Measurements from ENCODE around the gene LGALS1.
"Not testable (repeated sequence)": the region's sequence is repeated elsewhere in the genome, so short reads cannot be mapped to it uniquely, and the experiment has no call there.

LGALS1 gene

DNA sequence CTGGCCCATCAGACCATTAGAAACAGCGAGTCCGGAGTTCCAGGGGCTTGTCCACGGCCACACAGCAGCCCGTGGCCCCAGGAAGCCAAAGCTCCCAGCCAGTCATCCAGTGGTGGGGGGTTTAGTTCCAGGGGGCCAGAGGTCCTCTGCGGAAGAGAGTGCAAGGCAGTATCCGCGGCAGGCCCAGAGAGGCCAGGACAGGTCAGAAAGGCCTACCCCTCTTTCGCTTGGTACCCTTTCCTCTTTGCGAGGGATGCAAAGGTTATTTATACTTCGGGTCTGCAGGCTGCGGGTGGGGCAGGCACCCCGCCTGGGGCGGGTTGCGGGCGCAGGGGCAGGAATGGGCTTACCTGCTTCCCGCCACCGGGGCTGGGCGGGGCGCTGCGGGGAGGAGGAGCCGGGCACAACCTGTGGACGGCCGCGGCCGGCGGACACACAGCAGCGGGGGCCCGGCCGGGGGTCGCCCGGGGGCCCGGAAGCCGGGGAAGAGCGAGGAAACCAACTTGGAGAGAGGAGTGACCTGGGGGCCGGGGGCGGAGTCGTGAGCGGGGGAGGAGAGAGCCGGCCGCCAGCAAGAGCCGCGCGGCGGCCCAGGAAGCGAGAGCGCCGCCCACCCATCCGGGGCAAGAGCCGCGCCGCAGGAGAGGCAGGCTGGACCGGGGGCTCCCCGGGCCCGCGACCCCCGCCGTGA, 36.2 kb upstream of the LGALS1 start, which contains the start of gene SH3BP1:
Gene SH3BP1, plus strand, starts transcription at position 600 of the 691 bp plus-strand sequence. CDS start 119 bp downstream, outside the sequence.
- peak; percentile 44 for DNase-seq (ENCODE audit: low read depth)

DNA sequence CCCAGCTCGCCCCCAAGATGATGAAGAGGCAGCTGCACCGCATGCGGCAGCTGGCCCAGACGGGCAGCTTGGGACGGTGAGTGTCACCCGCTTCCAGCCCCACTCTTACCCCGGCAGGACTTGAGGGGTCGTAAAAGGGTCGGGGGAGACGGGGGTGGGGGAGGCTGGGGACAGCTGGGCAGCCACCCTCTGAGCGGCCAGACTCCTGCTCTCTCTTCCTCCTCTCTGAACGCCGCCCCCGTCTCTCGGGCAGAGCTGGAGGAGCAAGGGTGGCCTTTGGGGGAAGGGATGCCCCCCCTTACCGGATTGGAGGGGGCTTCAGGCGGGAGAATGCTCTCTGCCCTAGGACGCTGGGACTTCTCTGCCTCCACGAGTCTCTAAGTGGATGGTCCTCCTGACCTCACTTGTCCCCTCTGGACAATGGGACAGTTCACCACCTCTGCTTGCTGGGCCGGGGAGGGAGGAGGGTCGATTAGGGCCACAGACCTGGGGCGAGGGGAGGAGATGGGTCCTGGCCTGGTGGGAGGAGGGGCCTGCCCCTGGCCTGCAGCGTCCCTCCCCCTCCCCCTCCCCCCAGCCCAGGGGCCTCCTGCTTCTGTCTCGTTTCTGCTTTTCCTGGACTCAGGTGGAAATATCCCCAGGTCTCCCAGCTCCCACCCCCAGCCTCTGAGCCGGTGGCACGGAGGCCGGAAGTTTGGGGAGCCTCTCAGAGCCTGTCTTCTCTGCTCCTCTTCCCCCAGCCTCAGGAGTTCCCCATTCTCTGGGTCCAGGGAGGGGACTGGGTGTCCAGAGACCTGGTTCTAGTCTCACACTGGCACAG, 35.5 kb upstream of the LGALS1 start:
- DNase-seq (ENCODE audit: low read depth): no peak

- DNase-seq (ENCODE audit: low read depth): no peak
Observed at GRCh38 chr22:37640591-37641560, 34.6 kb upstream of the LGALS1 start.

DNA sequence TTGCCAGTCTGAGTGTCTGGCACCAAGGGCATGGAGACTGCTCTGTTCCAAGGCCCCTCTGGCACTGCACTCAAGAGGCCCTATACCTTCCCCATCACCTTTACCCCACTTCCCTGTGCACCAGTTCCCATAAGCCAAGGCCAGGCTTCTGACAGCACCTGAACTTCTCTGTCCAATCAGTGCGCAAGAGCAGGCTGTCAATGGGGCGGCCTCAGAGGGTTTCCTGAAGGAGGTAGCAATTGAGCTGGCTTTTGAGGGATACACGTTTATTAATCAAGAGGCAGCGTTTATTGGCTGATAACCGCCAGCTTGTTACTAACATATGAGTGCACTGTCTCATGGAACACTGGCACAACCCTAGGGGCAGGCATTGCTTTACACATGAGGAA, 33.9 kb upstream of the LGALS1 start:
- DNase-seq (ENCODE audit: low read depth): no peak

GRCh38 chr22:37643225-37643847, 32.1 kb upstream of the LGALS1 start:
- DNase-seq (ENCODE audit: low read depth): peak; percentile 91

- DNase-seq (ENCODE audit: low read depth): no peak
Observed at GRCh38 chr22:37647317-37647716, 28.1 kb upstream of the LGALS1 start.

DNA sequence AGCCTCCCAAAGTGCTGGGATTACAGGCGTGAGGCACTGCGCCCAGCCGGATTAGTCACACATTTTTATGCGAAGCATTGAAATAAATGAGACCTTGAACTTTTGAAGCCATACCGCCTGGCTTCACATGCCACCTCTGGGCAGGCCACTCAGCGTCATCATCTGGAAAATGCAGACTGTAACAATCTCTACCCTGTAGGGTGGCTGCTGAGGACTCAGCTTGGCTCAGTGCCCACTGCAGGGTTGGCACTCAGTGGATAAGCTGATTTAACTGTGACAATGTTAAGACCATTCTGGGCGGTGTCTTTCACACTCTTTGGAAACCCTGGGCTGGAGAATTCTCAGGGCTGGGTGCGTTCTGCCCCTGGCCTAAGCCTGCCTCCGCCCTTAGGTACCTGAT, 27.5 kb upstream of the LGALS1 start:
- DNase-seq (ENCODE audit: low read depth): no peak

DNA sequence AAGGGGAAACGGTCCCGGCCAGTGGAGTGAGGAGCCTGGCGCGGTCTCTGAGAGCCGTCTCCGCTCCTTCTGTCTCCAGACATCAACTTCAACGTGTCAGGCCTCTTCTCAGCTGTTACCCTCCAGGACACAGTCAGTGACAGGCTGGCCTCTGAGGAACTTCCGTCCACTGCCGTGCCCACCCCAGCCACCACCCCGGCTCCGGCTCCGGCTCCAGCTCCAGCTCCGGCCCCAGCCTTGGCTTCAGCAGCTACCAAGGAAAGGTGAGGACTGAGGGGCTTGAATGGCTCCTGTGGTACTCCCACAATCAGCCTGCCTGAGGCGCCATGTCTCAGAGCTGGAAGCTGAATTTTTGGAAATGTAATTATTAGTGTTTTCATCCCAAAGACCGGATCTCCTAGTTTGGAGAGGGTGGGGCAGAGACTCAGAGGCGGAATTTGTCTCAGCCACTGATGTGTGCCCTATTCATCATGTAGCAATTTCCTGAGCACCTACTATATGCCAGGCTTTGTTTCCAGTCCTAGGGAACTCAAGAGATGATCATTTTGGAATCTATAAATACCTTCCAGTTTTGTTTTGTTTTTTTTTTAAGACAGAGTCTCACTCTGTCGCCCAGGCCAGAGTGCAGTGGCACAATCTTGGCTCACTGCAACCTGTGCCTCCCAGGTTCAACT, 24.8 kb upstream of the LGALS1 start:
- no peak for DNase-seq (ENCODE audit: low read depth)

DNA sequence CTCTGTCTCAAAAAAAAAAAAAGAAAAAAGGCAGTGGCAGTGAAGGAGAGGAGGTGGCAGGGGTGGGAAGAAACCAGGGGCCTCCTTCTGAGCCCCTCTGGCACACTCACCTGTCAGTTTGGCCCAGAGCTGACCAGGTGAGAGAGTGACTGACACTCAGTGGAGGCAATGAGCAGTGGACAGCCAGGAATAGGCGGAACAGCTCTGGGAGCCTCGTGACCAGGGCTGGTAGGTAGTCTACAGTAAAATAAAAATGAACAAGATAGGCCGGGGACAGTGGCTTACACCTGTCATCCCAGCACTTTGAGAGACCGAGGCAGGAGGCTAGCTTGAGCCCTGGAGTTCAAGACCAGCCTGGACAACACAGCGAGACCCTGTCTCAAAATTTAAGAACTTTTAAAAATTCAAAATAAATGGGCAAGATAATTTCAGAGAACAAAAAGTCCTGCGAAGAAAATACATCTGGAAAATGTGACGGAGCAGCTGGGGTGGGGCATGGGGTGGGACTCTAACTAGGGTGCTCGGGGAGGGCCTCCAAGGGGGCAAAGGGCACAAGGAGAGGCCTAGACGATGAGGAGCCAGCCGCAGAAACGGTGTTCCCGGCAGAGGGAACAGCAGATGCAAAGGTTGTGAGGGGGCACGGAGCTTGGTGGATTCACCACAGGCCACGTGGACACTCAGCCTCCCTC, 20.7 kb upstream of the LGALS1 start:
- no peak for DNase-seq (ENCODE audit: low read depth)

- DNase-seq (ENCODE audit: low read depth): no peak
Observed at GRCh38 chr22:37655252-37655563, 20.2 kb upstream of the LGALS1 start.

GRCh38 chr22:37656583-37656982, 18.9 kb upstream of the LGALS1 start:
- not testable (repeated sequence) for DNase-seq (ENCODE audit: low read depth)

DNA sequence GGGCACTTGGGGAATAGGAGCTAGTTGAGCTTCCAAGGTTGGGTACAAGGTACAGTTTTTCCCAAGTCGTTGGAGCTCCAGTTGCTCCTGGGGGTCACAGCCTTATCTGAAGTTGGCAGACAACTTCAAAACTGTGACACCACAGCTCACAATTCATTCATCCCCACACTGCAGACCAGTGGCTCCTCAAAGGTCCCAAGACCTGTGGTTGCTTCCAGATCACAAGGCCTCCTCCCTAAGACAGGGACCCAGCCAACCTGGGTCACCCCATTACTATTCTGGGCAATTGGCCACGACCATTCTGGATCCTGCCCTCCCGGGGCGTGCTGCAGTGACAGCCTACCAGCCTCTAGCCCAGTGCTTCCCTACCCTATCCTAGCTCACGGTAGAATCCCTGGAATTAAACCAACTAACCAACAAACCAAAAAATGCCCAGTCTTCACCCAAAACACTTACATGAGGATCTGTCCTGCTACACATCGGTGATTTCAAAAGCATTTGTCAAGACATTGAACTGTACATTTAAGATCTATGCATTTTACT, 17.8 kb upstream of the LGALS1 start:
- DNase-seq (ENCODE audit: low read depth): no peak

DNA sequence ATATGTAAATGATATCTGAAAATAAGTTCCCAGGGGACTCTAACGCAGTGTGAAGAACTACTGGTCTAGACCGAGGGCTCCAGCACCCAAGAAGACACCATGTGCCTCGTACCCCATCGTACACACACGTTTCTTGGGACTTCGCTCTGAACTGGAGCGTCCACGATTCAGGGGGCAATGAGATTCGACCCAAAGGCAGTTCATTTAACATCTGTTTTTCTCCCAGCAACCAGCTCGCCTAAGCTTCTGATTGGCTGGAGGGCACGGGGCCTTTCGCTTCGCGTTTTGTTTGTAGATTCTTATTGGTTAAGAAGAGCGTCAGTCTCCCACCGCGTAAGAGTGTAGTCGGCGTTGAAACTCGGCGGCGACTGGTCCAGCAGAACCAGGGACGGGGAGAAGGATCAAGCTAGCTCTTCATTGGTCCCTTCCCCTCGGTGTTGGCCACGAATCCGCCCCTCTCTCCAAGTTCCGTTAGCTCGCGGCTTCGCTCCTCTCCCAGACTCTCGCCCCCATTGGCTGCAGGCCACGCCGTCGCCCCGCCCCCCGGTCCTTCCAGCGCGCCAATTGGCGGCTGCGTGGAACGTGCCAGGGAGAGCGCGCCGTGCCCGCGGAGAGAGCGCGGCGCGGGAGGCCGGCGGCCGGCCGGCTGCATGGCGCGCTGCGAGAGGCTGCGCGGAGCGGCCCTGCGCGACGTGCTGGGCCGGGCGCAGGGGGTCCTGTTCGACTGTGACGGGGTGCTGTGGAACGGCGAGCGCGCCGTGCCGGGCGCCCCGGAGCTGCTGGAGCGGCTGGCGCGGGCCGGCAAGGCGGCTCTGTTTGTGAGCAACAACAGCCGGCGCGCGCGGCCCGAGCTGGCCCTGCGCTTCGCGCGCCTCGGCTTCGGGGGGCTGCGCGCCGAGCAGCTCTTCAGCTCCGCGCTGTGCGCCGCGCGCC, 17.0 kb upstream of the LGALS1 start, which contains the start of gene PDXP:
Gene PDXP, plus strand, starts transcription at position 591 of the 933 bp plus-strand sequence. Its CDS starts 60 bp downstream, at position 651.
- peak; percentile 99 for DNase-seq (ENCODE audit: low read depth)

- no peak for DNase-seq (ENCODE audit: low read depth)
Observed at GRCh38 chr22:37659066-37659896, 16.2 kb upstream of the LGALS1 start.

DNA sequence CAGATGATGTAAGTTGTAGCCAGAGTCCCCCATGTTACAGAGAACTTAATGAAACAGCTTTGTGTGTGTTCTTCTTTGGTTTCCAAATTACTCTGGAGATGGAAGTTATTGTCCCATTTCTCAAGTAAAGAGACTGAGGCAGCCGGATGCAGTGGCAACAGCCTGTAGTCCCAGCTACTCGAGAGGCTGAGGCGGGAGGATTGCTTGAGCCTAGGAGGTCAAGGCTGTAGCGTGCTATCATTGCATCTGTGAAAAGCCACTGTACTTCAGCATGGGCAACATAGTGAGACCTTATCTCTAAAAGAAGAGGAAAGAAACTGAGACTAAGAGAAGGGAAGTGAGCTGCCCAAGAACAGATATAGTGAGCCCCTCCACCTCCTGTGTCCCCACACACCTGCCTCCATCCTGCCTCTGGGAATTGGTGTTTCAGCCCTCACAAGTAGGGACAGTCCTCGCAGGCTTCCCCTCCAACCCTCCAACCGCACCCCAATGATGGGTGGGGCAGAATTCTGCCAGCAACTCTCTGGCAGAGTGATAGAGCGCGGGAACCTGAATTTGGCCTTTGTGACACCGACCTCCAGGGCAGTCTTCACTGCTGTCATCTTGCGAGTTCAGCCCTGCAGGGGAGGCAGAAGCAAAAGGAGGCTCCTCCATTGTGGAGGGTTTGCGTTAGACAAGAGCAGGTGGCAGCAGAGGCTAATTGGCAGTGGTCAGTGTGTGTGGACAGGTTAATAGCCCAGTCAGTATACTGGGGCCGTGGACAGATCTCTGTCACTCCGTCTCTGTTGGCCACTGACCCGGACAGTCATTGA, 15.3 kb upstream of the LGALS1 start:
- DNase-seq (ENCODE audit: low read depth): no peak

GRCh38 chr22:37660709-37661045, 14.8 kb upstream of the LGALS1 start:
- DNase-seq (ENCODE audit: low read depth): no peak

DNA sequence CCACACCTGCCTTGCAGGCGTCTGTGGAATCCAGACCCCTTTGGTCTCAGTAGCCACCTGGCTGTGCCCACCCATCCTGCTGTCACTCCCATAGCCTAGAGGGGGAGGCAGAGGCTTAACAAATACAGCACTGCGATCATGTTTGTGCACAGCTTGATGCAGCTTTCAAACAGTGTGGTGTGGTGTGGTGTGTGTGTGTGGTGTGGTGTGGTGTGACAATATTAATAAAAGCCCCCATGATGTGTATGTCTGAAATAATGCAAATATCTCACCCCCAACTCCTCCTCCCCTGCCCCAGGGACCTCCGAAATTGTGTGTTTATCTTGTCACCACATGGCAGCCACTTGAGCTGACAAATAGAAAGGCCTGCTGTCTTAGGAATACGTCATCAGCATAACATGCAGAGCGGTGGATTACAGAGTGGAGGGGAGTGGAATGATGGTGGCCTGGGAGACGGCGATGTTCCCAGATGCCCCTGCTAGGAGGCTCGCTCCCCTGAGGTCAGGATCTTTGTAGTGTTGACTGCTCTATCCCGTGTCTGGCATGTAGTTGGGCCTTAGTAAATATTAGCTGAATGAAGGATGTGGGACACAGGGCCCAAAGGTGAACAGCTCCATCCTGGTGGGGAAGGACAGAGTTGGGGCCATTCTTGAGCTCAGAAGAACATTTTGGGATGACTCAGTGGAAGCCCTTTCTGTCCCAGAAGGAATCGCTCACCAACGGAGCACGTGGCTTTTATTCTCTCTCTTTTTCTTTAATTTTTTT, 14.1 kb upstream of the LGALS1 start:
- DNase-seq (ENCODE audit: low read depth): no peak

All from activated T-cell treated with anti-CD3 and anti-CD28 coated beads for 1 hour (primary cell).